22Rv1 (cell line): ENCODE results near the gene COA3.

Experiments
- ZFX ChIP-seq: fragments of 450-650 bp; IDR thresholded peaks from 2 replicates; pipeline ENCODE4 v1.6.1; 2017; ENCODE audit warnings: antibody characterized with exemption, borderline replicate concordance
- TF ChIP-seq, protein P1 (sequence below): fragments of 450-650 bp; IDR thresholded peaks from 2 replicates; pipeline ENCODE4 v1.5.1; 2017; ENCODE audit warnings: mild to moderate bottlenecking

DNA sequence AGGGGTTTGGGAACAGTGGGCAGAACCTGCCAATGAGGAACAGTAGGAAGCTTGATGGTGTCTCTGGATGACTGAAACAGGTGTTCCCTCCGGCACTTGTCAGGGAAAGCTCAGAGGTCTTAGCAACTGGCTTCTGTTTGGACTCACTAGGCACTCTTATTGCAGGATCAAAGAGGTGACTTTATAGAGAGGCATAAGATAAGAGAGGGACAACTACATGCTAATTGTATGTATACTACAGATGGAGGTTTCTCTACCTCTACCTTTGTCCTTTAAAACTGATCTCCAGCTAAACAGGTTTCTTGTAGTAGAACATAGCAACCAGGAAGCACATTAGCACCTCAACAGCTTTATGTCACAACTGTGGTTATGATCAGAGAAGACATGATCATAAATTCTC lies 7.7 kb upstream of the COA3 start:
- TF ChIP-seq, protein P1, sequence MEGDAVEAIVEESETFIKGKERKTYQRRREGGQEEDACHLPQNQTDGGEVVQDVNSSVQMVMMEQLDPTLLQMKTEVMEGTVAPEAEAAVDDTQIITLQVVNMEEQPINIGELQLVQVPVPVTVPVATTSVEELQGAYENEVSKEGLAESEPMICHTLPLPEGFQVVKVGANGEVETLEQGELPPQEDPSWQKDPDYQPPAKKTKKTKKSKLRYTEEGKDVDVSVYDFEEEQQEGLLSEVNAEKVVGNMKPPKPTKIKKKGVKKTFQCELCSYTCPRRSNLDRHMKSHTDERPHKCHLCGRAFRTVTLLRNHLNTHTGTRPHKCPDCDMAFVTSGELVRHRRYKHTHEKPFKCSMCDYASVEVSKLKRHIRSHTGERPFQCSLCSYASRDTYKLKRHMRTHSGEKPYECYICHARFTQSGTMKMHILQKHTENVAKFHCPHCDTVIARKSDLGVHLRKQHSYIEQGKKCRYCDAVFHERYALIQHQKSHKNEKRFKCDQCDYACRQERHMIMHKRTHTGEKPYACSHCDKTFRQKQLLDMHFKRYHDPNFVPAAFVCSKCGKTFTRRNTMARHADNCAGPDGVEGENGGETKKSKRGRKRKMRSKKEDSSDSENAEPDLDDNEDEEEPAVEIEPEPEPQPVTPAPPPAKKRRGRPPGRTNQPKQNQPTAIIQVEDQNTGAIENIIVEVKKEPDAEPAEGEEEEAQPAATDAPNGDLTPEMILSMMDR: no peak
- no peak for TF ChIP-seq ZFX
